GM23338 (cell line): Measurements from ENCODE around the gene PTPRO. TPM values are rescaled to one million over a fixed set of nuclear protein-coding genes. Genes with fewer than 3 reads are reported as not detected.

Experiments used
- ETS1 ChIP-seq: IDR thresholded peaks from 2 replicates; pipeline ENCODE4 v1.6.1; 2016; ENCODE audit warnings: antibody characterized with exemption
- EZH2 ChIP-seq: fragments of 200-600 bp; sonication (generic); IDR thresholded peaks from one replicate; pipeline ENCODE4 v1.8.0; 2017; ENCODE audit warnings: antibody characterized with exemption, mild to moderate bottlenecking, low read depth; ENCODE audit not compliant: unreplicated experiment
- EZH2phosphoT487 ChIP-seq: fragments of 200-600 bp; sonication (generic); IDR thresholded peaks from one replicate; pipeline ENCODE4 v1.8.1; 2018; ENCODE audit warnings: antibody characterized with exemption; ENCODE audit not compliant: unreplicated experiment
- JUNB ChIP-seq: IDR thresholded peaks from one replicate; pipeline ENCODE4 v1.6.1; 2016; ENCODE audit warnings: antibody characterized with exemption; ENCODE audit not compliant: unreplicated experiment
- NANOG ChIP-seq: IDR thresholded peaks from 2 replicates; pipeline ENCODE4 v1.6.1; 2016; ENCODE audit warnings: antibody characterized with exemption, borderline replicate concordance
- polyA plus RNA-seq: library from polyadenylated mRNA; unstranded; fragments of >200 nt; fragmentation: Nextera tagmentation; extraction: Ambion mirVana; gene quantifications from 2 replicates; pipeline ENCODE4 v1.2.1, GENCODE V29; 2016
- total RNA-seq: library from RNA; depleted of rRNA; stranded (reverse); fragments of >200 nt; shearing (Covaris generic); gene quantifications from 2 replicates; pipeline ENCODE4 v1.2.3, GENCODE V29; 2014
- TF ChIP-seq, protein P1 (sequence below): fragments of 250-450 bp; sonication (Bioruptor Pico); IDR thresholded peaks from 2 replicates; pipeline ENCODE4 v1.5.0; 2020; ENCODE audit warnings: mild to moderate bottlenecking, moderate library complexity
- TF ChIP-seq, protein P2 (sequence below): IDR thresholded peaks from one replicate; pipeline ENCODE4 v1.6.1; 2018; ENCODE audit warnings: antibody characterized with exemption; ENCODE audit not compliant: unreplicated experiment

The PTPRO gene
- total and polyA plus RNA-seq, 2 experiments from 2014 or later, result 1.4 to 1.5 TPM

DNA sequence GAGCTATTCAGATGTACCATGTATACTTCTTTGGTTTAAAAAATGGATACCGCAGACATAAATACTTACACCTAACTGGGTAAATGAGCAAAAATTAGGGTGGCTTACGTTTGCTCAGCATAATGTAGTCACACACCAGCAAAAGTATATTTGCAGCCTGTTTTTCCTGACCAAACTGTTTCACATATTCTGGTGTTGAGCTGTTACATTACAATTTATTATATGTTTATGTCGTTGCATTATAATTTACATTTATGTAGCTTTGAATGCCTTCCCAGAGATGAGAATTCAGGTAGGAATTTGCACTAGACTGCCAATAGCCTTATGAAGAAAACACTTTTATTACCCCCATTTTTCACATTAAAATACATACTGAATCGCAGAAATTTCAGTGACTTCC lies 183.3 kb downstream of the PTPRO start (continued):
- TF ChIP-seq, protein P1, sequence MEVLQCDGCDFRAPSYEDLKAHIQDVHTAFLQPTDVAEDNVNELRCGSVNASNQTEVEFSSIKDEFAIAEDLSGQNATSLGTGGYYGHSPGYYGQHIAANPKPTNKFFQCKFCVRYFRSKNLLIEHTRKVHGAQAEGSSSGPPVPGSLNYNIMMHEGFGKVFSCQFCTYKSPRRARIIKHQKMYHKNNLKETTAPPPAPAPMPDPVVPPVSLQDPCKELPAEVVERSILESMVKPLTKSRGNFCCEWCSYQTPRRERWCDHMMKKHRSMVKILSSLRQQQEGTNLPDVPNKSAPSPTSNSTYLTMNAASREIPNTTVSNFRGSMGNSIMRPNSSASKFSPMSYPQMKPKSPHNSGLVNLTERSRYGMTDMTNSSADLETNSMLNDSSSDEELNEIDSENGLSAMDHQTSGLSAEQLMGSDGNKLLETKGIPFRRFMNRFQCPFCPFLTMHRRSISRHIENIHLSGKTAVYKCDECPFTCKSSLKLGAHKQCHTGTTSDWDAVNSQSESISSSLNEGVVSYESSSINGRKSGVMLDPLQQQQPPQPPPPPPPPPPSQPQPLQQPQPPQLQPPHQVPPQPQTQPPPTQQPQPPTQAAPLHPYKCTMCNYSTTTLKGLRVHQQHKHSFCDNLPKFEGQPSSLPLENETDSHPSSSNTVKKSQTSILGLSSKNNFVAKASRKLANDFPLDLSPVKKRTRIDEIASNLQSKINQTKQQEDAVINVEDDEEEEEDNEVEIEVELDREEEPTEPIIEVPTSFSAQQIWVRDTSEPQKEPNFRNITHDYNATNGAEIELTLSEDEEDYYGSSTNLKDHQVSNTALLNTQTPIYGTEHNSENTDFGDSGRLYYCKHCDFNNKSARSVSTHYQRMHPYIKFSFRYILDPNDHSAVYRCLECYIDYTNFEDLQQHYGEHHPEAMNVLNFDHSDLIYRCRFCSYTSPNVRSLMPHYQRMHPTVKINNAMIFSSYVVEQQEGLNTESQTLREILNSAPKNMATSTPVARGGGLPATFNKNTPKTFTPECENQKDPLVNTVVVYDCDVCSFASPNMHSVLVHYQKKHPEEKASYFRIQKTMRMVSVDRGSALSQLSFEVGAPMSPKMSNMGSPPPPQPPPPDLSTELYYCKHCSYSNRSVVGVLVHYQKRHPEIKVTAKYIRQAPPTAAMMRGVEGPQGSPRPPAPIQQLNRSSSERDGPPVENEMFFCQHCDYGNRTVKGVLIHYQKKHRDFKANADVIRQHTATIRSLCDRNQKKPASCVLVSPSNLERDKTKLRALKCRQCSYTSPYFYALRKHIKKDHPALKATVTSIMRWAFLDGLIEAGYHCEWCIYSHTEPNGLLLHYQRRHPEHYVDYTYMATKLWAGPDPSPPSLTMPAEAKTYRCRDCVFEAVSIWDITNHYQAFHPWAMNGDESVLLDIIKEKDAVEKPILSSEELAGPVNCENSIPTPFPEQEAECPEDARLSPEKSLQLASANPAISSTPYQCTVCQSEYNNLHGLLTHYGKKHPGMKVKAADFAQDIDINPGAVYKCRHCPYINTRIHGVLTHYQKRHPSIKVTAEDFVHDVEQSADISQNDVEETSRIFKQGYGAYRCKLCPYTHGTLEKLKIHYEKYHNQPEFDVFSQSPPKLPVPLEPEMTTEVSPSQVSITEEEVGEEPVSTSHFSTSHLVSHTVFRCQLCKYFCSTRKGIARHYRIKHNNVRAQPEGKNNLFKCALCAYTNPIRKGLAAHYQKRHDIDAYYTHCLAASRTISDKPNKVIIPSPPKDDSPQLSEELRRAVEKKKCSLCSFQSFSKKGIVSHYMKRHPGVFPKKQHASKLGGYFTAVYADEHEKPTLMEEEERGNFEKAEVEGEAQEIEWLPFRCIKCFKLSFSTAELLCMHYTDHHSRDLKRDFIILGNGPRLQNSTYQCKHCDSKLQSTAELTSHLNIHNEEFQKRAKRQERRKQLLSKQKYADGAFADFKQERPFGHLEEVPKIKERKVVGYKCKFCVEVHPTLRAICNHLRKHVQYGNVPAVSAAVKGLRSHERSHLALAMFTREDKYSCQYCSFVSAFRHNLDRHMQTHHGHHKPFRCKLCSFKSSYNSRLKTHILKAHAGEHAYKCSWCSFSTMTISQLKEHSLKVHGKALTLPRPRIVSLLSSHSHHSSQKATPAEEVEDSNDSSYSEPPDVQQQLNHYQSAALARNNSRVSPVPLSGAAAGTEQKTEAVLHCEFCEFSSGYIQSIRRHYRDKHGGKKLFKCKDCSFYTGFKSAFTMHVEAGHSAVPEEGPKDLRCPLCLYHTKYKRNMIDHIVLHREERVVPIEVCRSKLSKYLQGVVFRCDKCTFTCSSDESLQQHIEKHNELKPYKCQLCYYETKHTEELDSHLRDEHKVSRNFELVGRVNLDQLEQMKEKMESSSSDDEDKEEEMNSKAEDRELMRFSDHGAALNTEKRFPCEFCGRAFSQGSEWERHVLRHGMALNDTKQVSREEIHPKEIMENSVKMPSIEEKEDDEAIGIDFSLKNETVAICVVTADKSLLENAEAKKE (CRISPR knock-in tag), result no peak
- no peak for TF ChIP-seq ETS1
- TF ChIP-seq NANOG, result no peak
- no peak for TF ChIP-seq EZH2phosphoT487
- no peak for TF ChIP-seq EZH2
- TF ChIP-seq JUNB, result no peak
- TF ChIP-seq, protein P2, sequence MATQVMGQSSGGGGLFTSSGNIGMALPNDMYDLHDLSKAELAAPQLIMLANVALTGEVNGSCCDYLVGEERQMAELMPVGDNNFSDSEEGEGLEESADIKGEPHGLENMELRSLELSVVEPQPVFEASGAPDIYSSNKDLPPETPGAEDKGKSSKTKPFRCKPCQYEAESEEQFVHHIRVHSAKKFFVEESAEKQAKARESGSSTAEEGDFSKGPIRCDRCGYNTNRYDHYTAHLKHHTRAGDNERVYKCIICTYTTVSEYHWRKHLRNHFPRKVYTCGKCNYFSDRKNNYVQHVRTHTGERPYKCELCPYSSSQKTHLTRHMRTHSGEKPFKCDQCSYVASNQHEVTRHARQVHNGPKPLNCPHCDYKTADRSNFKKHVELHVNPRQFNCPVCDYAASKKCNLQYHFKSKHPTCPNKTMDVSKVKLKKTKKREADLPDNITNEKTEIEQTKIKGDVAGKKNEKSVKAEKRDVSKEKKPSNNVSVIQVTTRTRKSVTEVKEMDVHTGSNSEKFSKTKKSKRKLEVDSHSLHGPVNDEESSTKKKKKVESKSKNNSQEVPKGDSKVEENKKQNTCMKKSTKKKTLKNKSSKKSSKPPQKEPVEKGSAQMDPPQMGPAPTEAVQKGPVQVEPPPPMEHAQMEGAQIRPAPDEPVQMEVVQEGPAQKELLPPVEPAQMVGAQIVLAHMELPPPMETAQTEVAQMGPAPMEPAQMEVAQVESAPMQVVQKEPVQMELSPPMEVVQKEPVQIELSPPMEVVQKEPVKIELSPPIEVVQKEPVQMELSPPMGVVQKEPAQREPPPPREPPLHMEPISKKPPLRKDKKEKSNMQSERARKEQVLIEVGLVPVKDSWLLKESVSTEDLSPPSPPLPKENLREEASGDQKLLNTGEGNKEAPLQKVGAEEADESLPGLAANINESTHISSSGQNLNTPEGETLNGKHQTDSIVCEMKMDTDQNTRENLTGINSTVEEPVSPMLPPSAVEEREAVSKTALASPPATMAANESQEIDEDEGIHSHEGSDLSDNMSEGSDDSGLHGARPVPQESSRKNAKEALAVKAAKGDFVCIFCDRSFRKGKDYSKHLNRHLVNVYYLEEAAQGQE, result no peak
